OCI-LY7 (cell line): ENCODE data around the gene KLF16. TPM values are rescaled to one million over a fixed set of nuclear protein-coding genes. Genes with fewer than 3 reads are reported as not detected.

ENCODE experiments used
- BruUV-seq: library from RNA; stranded (reverse); fragments of 400-500 nt; replicated peaks from 2 replicates; lab custom pipeline; 2021; lab: Mats Ljungman, UMichigan
- CTCF ChIA-PET: fragments of 300-600 bp; sonication (Branson Sonifier 250); formaldehyde crosslinking; loops from one replicate; lab custom pipeline; 2022; ENCODE audit warnings: antibody characterized with exemption; ENCODE audit not compliant: unreplicated experiment; lab: Charles Lee
- POLR2A ChIA-PET: fragments of 300-600 bp; sonication (Branson Sonifier 250); formaldehyde crosslinking; loops from one replicate; lab custom pipeline; 2022; ENCODE audit warnings: antibody characterized with exemption; lab: Charles Lee
- DNase-seq: peaks from one replicate; pipeline ENCODE4 v3.0.0-alpha.2; 2015; ENCODE audit warnings: low spot score
- H2AFZ ChIP-seq: fragments of 200-600 bp; sonication (generic), shearing (Covaris generic); 2 replicates; pipeline ENCODE4 v1.6.1; 2014; ENCODE audit warnings: mild to moderate bottlenecking, antibody characterized with exemption, low read length, moderate library complexity
- H3K27ac ChIP-seq: fragments of 200-600 bp; sonication (generic); 2 replicates; pipeline ENCODE4 v1.5.1; 2014; ENCODE audit warnings: mixed run types, low read depth, mild to moderate bottlenecking, moderate library complexity, low read length, inconsistent platforms; ENCODE audit not compliant: poor library complexity, severe bottlenecking
- H3K36me3 ChIP-seq: fragments of 200-600 bp; sonication (generic); 2 replicates; pipeline ENCODE4 v1.6.1; 2014; ENCODE audit warnings: mild to moderate bottlenecking, antibody characterized with exemption, low read length, moderate library complexity, mixed read lengths; ENCODE audit not compliant: insufficient read depth
- H3K4me1 ChIP-seq: fragments of 200-600 bp; sonication (generic); 2 replicates; pipeline ENCODE4 v1.5.1; 2014; ENCODE audit warnings: mild to moderate bottlenecking, low read length; ENCODE audit not compliant: insufficient read depth, poor library complexity, severe bottlenecking
- H3K4me2 ChIP-seq: fragments of 200-600 bp; sonication (generic); 2 replicates; pipeline ENCODE4 v1.6.1; 2014; ENCODE audit warnings: mild to moderate bottlenecking, low read length
- H3K4me3 ChIP-seq: fragments of 200-600 bp; sonication (generic); 2 replicates; pipeline ENCODE4 v1.5.1; 2014; ENCODE audit warnings: mild to moderate bottlenecking, low read depth, low read length; ENCODE audit not compliant: poor library complexity, severe bottlenecking
- H3K79me2 ChIP-seq: fragments of 200-600 bp; sonication (generic); 2 replicates; pipeline ENCODE4 v1.6.1; 2016; ENCODE audit warnings: low read depth, mild to moderate bottlenecking, low read length, moderate library complexity, mixed read lengths; ENCODE audit not compliant: insufficient read depth
- H3K9me2 ChIP-seq: fragments of 200-600 bp; sonication (generic); 2 replicates; pipeline ENCODE4 v1.6.1; 2016; ENCODE audit warnings: mild to moderate bottlenecking, low read length, mixed read lengths; ENCODE audit not compliant: insufficient read depth
- H3K9me3 ChIP-seq: fragments of 200-600 bp; sonication (generic); 2 replicates; pipeline ENCODE4 v1.6.1; 2014; ENCODE audit warnings: mild to moderate bottlenecking, mixed run types, low read length, mixed read lengths
- H4K20me1 ChIP-seq: fragments of 200-600 bp; sonication (generic); 2 replicates; pipeline ENCODE4 v1.6.1; 2014; ENCODE audit warnings: mild to moderate bottlenecking, antibody characterized with exemption, low read length, moderate library complexity, mixed read lengths; ENCODE audit not compliant: insufficient read depth
- CTCF ChIP-seq: fragments of 200-600 bp; sonication (generic); conservative IDR thresholded peaks from 2 replicates; pipeline ENCODE4 v1.5.1; 2014; ENCODE audit warnings: mild to moderate bottlenecking, antibody characterized with exemption, low read length, moderate library complexity, mixed read lengths
- EZH2phosphoT487 ChIP-seq: fragments of 200-600 bp; sonication (generic); IDR thresholded peaks from 2 replicates; pipeline ENCODE4 v1.6.1; 2018; ENCODE audit warnings: low read depth, borderline replicate concordance, mild to moderate bottlenecking, mixed run types, antibody characterized with exemption, low read length, moderate library complexity, mixed read lengths
- intact Hi-C: fragments of 100-400 bp; cut with micrococcal nuclease; formaldehyde crosslinking; loops from one replicate; pipeline ENCODE4 v1.10.0; 2022; ENCODE audit not compliant: unreplicated experiment
- total RNA-seq, 2 experiments: library from RNA; depleted of rRNA in 1 of 2; stranded (reverse); fragments of >200 nt in 1 of 2; shearing (Covaris generic) in 1 of 2; gene quantifications; 2 replicates each; pipeline ENCODE4 v1.2.3, GENCODE V29; 2014 to 2022

KLF16 gene
- total RNA-seq, 2 experiments from 2014 or later, result 9.6 to 44.4 TPM

- DNase-seq, result peak; percentile 97
- peaks cover 37% of the 10 kb centered on the region for H3K79me2 ChIP-seq
- peak overlapping the region; percentile 70 for H3K4me2 ChIP-seq
- H3K9me3 ChIP-seq, result no peaks in the 10 kb centered on the region
- TF ChIP-seq CTCF (no peak), EZH2phosphoT487 (no peak)
- H3K4me1 ChIP-seq, result peaks cover 36% of the 10 kb centered on the region
- peaks cover 20% of the 10 kb centered on the region; the same call in 1 of the 2 replicates for H3K36me3 ChIP-seq
- ChIA-PET CTCF (interaction anchor here (0.7 to 1.4 kb wide), 2 partner anchors 12 to 216 kb away, joined by 7 to 12 read pairs; no protein-coding TSS in a partner anchor), POLR2A (interaction anchor here (1.0 to 1.1 kb wide), 2 partner anchors 11 to 41 kb away, joined by 3 to 4 read pairs; no protein-coding TSS in a partner anchor)
- peaks cover 20% of the 10 kb centered on the region for H4K20me1 ChIP-seq
- BruUV-seq, result no TSS peak
- intact Hi-C loops, result loop anchor here (1.0 to 2.0 kb wide), 2 partner anchors 19 to 41 kb away; partner anchors contain the start of genes ADAT3 and SCAMP4
- H2AFZ ChIP-seq, result peak overlapping the region; percentile 11; the same call in 1 of the 2 replicates
- no peaks in the 10 kb centered on the region for H3K9me2 ChIP-seq
- H3K27ac ChIP-seq, result peak overlapping the region; percentile 82
- peak overlapping the region; percentile 72 for H3K4me3 ChIP-seq
Measured at GRCh38 chr19:1863638-1864479, 480 bp upstream of the KLF16 start.

GRCh38 chr19:1862424-1863327 is 703 bp downstream of the KLF16 start:
- H3K79me2 ChIP-seq, result peaks cover 47% of the 10 kb centered on the region
- H3K27ac ChIP-seq, result peak overlapping the region; percentile 68
- H3K9me3 ChIP-seq, result no peaks in the 10 kb centered on the region
- peaks cover 48% of the 10 kb centered on the region for H3K4me1 ChIP-seq
- H3K4me3 ChIP-seq, result peak overlapping the region; percentile 97
- intact Hi-C loops, result no loop called here
- no peak for TF ChIP-seq CTCF
- no peak for TF ChIP-seq EZH2phosphoT487
- no TSS peak for BruUV-seq
- CTCF ChIA-PET, result no interaction called here
- peaks cover 17% of the 10 kb centered on the region; the same call in 1 of the 2 replicates for H3K36me3 ChIP-seq
- POLR2A ChIA-PET, result no interaction called here
- peak; percentile 58 for DNase-seq
- H3K4me2 ChIP-seq, result peak overlapping the region; percentile 98
- peaks cover 23% of the 10 kb centered on the region for H4K20me1 ChIP-seq
- no peaks in the 10 kb centered on the region for H3K9me2 ChIP-seq
- H2AFZ ChIP-seq, result no peak overlapping the region
